ES-I3 (cell line): ENCODE data around the gene TNFRSF25.

Source experiments
- H3K36me3 ChIP-seq: 2 replicates; pipeline ENCODE4 v1.6.1; 2013; ENCODE audit warnings: mild to moderate bottlenecking, low read length, control low read depth, moderate library complexity; ENCODE audit not compliant: insufficient read depth
- H3K4me1 ChIP-seq: 2 replicates; pipeline ENCODE4 v1.6.1; 2013; ENCODE audit warnings: mild to moderate bottlenecking, control low read depth, low read length; ENCODE audit not compliant: insufficient read depth
- H3K9ac ChIP-seq: 2 replicates; pipeline ENCODE4 v1.6.1; 2013; ENCODE audit warnings: low read depth, mild to moderate bottlenecking, low read length, moderate library complexity
- H3K9me3 ChIP-seq: 2 replicates; pipeline ENCODE4 v1.6.1; 2013; ENCODE audit warnings: mild to moderate bottlenecking, low read length, moderate library complexity; ENCODE audit not compliant: control insufficient read depth, insufficient read depth

The TNFRSF25 gene

GRCh38 chr1:6506210-6507036 lies 40.5 kb upstream of the TNFRSF25 start:
- no peaks in the 10 kb centered on the region for H3K36me3 ChIP-seq
- H3K4me1 ChIP-seq, result no peaks in the 10 kb centered on the region; the same call in 1 of the 2 replicates
- no peak overlapping the region for H3K9ac ChIP-seq
- no peaks in the 10 kb centered on the region for H3K9me3 ChIP-seq

GRCh38 chr1:6505367-6506209 lies 39.6 kb upstream of the TNFRSF25 start:
- Histone ChIP-seq H3K9ac (no peak overlapping the region), H3K9me3 (no peaks in the 10 kb centered on the region), H3K4me1 (no peaks in the 10 kb centered on the region), H3K36me3 (no peaks in the 10 kb centered on the region)

- H3K9ac ChIP-seq, result no peak overlapping the region
- no peaks in the 10 kb centered on the region for H3K4me1 ChIP-seq
- H3K9me3 ChIP-seq, result no peaks in the 10 kb centered on the region
- H3K36me3 ChIP-seq, result no peaks in the 10 kb centered on the region
These were observed 38.9 kb upstream of the TNFRSF25 start for GRCh38 chr1:6504887-6505286.

DNA sequence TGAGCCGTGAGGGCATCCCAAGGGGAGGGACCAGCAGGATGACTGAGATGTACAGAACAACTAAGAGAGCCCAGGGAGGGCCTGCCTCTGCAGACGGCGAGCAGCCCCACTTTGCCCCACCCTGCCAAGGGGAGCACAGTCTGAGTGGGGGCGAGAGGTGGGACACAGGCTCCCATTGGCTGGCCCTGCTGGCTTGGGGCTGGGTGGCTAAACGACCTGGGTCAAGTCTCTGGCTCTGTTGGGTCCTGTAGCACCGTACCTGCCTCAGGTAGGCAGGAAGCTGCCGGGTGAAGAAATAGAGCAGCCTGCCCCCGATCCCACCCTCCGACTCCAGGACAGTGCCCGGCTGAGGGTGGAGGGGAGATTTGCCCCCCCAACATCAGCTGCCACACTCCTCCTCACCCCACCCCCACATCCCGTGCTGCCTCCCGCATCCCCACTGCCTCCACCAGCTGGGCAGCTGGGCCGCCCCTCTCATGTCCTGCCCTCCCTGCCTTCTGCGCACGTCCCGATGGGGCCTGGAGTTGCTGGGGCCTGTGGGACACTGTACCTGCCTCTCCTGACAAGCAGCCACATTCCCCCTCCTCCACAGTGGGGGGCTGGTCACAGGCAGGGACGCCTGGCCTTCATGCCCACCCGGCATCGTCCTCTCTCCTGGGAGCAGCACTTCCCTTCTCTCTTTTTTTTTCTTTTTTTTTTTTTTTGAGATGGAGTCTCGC lies 38.1 kb upstream of the TNFRSF25 start:
- Histone ChIP-seq H3K9ac (no peak overlapping the region), H3K9me3 (no peaks in the 10 kb centered on the region), H3K4me1 (no peaks in the 10 kb centered on the region), H3K36me3 (no peaks in the 10 kb centered on the region)

DNA sequence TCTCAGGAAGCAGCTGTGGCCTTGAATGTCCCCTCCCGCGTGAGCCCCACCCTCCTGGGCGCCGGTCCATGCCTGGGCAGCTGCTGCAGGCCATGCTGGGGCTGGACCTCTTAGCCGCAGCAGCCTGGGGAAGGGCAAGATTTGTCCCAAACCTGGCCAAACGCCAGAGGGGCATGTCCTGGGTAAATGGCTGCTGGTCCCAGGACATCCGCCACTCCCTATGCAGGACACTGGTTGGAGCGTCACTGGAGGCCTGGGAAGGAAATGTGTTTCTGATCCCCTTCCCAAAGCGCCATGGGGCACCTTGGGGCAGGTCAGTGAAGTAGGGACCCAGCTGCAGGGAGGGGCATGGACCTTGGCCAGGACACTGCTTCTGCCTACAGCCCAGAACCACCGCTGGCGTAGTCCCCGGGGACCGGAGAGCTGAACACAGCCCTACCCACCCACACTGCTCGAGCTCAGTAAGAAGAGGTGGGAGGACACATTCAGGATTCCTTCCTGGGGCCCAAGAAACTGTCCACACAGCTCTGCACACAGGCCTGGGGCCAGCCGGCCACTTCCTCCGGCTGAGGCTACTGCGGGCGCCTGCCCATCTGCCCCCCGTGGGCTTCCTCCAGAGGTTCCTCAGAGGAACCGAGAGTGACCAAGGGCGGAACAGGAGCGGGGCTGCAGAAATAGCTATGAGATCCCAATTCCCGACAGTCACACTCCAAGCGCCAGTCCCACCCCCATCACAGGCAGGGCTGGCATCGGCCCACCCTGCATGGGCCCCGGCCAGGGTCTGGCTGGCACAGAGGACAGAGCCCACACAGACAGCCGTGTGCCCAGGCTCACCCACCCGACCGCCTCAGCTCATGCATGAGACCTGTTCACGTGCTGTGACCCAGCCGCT lies 36.3 kb upstream of the TNFRSF25 start:
- no peak overlapping the region for H3K9ac ChIP-seq
- no peaks in the 10 kb centered on the region for H3K9me3 ChIP-seq
- no peaks in the 10 kb centered on the region for H3K36me3 ChIP-seq
- no peaks in the 10 kb centered on the region; the same call in 1 of the 2 replicates for H3K4me1 ChIP-seq

DNA sequence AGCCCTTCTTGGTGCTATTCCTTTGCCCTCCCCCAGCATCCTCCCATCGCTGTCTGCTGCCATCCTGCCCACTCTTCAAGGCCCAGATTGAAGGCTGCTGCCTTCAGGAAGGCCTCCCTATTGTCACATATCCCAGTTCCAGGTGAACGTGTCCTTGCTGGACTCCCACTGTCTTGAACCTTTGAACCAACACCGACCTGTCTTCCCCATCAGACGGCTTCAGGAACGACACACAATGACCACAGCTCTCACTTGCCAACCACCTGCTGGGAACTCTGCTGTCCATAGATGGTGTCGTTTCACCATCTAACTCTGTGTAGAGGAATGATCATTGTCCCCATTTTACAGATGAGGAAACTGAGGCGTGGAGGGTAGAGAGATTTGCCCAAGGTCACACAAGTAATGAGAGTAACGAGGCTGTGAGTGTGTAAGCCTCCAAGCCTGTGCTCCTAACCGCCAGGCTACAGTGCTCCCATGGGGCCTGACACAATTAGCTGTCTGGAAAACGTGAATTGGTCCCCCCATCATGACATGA lies 35.4 kb upstream of the TNFRSF25 start:
- H3K4me1 ChIP-seq, result no peaks in the 10 kb centered on the region; the same call in 1 of the 2 replicates
- H3K36me3 ChIP-seq, result no peaks in the 10 kb centered on the region
- no peaks in the 10 kb centered on the region for H3K9me3 ChIP-seq
- H3K9ac ChIP-seq, result no peak overlapping the region

GRCh38 chr1:6500544-6501278 lies 34.7 kb upstream of the TNFRSF25 start:
- Histone ChIP-seq H3K9ac (no peak overlapping the region), H3K9me3 (no peaks in the 10 kb centered on the region), H3K36me3 (no peaks in the 10 kb centered on the region), H3K4me1 (peaks cover 4% of the 10 kb centered on the region; the same call in 1 of the 2 replicates)

GRCh38 chr1:6499296-6499695 lies 33.3 kb upstream of the TNFRSF25 start:
- H3K36me3 ChIP-seq, result no peaks in the 10 kb centered on the region
- no peaks in the 10 kb centered on the region for H3K9me3 ChIP-seq
- no peak overlapping the region for H3K9ac ChIP-seq
- H3K4me1 ChIP-seq, result peaks cover 9% of the 10 kb centered on the region; the same call in 1 of the 2 replicates

DNA sequence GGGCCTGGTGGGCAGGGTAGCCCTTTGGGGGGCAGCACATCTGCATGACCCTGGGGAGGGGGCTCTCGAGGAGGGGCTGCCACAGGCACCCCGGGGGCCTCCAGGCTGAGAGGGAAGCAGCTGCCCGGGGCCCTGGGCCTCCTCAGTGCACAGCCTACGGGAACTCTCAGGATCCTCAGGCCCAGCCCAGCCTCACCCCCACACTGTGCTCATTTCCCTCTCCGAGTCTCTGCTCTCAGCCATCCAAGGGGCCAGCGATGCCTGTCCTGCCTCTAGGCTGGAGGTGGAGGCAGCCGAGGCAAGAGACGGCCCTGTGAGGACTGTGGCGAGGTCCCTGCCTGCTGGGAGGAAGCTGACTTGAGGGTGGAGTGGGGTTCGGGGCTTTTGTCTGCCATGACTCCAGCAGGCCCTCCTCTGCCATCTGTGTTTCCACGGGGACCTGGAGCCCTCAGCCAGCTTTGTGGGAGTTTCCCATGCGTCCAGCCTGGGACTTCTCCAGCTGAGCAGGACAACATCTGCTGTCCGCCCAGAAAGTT lies 32.7 kb upstream of the TNFRSF25 start:
- H3K9ac ChIP-seq, result no peak overlapping the region
- no peaks in the 10 kb centered on the region for H3K36me3 ChIP-seq
- no peaks in the 10 kb centered on the region for H3K9me3 ChIP-seq
- H3K4me1 ChIP-seq, result peaks cover 9% of the 10 kb centered on the region; the same call in 1 of the 2 replicates

DNA sequence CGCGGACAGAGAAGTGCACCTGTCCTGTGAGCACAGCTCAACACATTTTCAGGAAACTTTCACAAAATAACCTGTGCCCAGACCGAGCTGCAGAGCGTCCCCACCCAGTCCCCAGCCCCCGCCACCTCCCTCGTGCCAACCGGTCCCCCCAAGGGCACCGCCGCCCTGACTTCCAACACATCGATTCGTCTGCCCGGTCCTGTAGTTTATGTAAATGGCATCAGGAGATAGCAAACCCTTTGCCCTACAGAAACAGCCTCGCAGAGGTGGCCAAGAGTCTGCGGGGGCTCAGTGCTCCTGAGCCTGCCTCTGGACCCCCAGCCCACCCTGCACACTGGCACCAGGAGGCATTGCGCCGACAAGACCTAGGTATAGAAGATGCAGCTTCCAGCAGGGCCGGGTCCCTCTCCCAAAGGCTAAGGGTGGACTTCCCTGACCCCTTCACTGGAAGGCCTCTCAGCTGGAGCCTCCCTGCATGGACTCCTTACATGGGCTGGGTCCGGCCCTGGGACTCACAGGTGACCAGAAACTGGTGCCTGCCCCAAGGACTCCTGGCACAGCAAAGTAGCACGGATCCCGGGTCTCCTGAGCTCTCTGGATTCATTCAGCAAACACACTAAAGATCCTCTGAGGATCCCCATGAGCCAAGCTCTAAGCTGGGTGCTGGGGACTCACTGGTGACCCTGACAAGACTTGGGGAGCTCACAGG lies 32.0 kb upstream of the TNFRSF25 start:
- Histone ChIP-seq H3K9me3 (no peaks in the 10 kb centered on the region), H3K36me3 (no peaks in the 10 kb centered on the region), H3K9ac (peak overlapping the region; percentile 45; the same call in 1 of the 2 replicates), H3K4me1 (peaks cover 10% of the 10 kb centered on the region; the same call in 1 of the 2 replicates)

DNA sequence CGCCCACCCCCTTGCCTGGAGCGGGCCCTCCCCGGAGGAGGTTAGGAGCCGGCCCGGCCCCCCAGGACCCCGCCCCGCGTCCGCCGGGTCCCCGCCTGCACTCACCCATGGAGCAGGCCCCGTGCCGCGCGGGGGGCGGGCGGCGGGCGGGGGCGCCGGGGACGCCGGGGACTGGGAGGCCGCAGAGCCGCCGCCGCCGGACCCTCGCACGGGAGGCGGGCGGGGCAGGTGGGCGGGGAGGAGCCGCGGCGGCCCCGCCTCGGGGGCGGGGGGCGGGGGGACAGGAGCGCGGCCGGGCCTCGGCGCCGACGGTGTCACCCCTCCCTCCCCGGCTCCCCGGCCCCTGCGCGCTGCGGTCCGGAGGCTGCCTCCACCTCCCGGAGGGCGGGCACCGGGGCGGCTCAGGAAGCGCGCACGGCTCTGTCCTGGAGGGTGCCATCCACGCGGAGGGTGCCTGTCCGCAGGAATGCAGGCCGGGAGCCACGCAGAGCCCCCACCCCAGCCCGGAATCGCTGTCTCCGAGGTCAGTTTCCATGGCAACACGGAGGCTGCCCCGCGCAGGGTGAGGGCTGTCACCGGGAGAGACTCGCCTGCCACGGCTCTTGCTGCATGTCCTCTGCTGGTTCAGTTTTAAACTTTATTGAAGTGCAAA lies 31.4 kb upstream of the TNFRSF25 start:
- H3K36me3 ChIP-seq, result no peaks in the 10 kb centered on the region
- H3K9me3 ChIP-seq, result no peaks in the 10 kb centered on the region
- peak overlapping the region; percentile 56; the same call in 1 of the 2 replicates for H3K9ac ChIP-seq
- peaks cover 17% of the 10 kb centered on the region; the same call in 1 of the 2 replicates for H3K4me1 ChIP-seq

- no peaks in the 10 kb centered on the region for H3K36me3 ChIP-seq
- peaks cover 22% of the 10 kb centered on the region for H3K4me1 ChIP-seq
- peak overlapping the region; percentile 56 for H3K9ac ChIP-seq
- no peaks in the 10 kb centered on the region for H3K9me3 ChIP-seq
These were observed 30.9 kb upstream of the TNFRSF25 start for GRCh38 chr1:6496890-6497214.
